ENCODE results near the gene RNF212B.
"Not testable (repeated sequence)": the region's sequence is repeated elsewhere in the genome, so short reads cannot be mapped to it uniquely, and the experiment has no call there.

RNF212B gene

GRCh38 chr14:23241061-23241715, 3.5 kb downstream of the RNF212B start:
- intact Hi-C loops (cut with DNase I); DNase-seq: not testable (repeated sequence)

GRCh38 chr14:23242076-23242475, 4.3 kb downstream of the RNF212B start:
- DNase-seq = no peak
- intact Hi-C loops (cut with DNase I) = no loop called here

GRCh38 chr14:23243066-23243465, 5.3 kb downstream of the RNF212B start:
- intact Hi-C loops (cut with DNase I) = no loop called here
- no peak for DNase-seq

GRCh38 chr14:23245282-23245681, 7.5 kb downstream of the RNF212B start:
- no peak for DNase-seq
- intact Hi-C loops (cut with DNase I) = no loop called here

GRCh38 chr14:23248601-23249000, 10.9 kb downstream of the RNF212B start:
- intact Hi-C loops (cut with DNase I) = no loop called here

GRCh38 chr14:23249824-23250223, 12.1 kb downstream of the RNF212B start:
- intact Hi-C loops (cut with DNase I) = no loop called here

More at GRCh38 chr14:23248601-23249000, 10.9 kb downstream of the RNF212B start:
- DNase-seq = no peak

GRCh38 chr14:23252006-23252405, 14.3 kb downstream of the RNF212B start:
- DNase-seq = no peak
- intact Hi-C loops (cut with DNase I) = no loop called here

More at GRCh38 chr14:23249824-23250223, 12.1 kb downstream of the RNF212B start:
- DNase-seq = no peak

- intact Hi-C loops (cut with DNase I) = no loop called here
- DNase-seq = no peak
These were observed 14.9 kb downstream of the RNF212B start for GRCh38 chr14:23252420-23253333.

GRCh38 chr14:23258256-23258655, 20.5 kb downstream of the RNF212B start:
- no peak for DNase-seq
- intact Hi-C loops (cut with DNase I) = no loop called here

- intact Hi-C loops (cut with DNase I) = no loop called here
- no peak for DNase-seq
These were observed 21.7 kb downstream of the RNF212B start for GRCh38 chr14:23259426-23259825.

GRCh38 chr14:23260849-23261248, 23.1 kb downstream of the RNF212B start:
- intact Hi-C loops (cut with DNase I) = loop anchor here (10.0 kb wide), 1 partner anchor 194 kb away; no protein-coding TSS in a partner anchor
- not testable (repeated sequence) for DNase-seq

GRCh38 chr14:23269193-23269592, 31.5 kb downstream of the RNF212B start:
- no peak for DNase-seq
- intact Hi-C loops (cut with DNase I) = loop anchor here (10.0 kb wide), 1 partner anchor 186 kb away; no protein-coding TSS in a partner anchor

GRCh38 chr14:23275412-23275811, 37.7 kb downstream of the RNF212B start:
- no peak for DNase-seq
- intact Hi-C loops (cut with DNase I) = no loop called here

GRCh38 chr14:23277189-23277588, 39.5 kb downstream of the RNF212B start:
- intact Hi-C loops (cut with DNase I) = no loop called here
- no peak for DNase-seq

GRCh38 chr14:23277928-23278327, 40.2 kb downstream of the RNF212B start:
- intact Hi-C loops (cut with DNase I); DNase-seq: not testable (repeated sequence)

GRCh38 chr14:23281247-23281646, 43.5 kb downstream of the RNF212B start:
- intact Hi-C loops (cut with DNase I) = no loop called here
- DNase-seq = no peak

- DNase-seq = peak in 1 of 10 donors; percentile 67
- intact Hi-C loops (cut with DNase I) = no loop called here
These were observed 47.2 kb downstream of the RNF212B start for GRCh38 chr14:23284654-23285529.

- DNase-seq = no peak
- intact Hi-C loops (cut with DNase I) = loop anchor here (1.0 kb wide), 1 partner anchor 16 kb away; no protein-coding TSS in a partner anchor
These were observed 47.8 kb downstream of the RNF212B start for GRCh38 chr14:23285530-23286019.

- peak; percentile 99 to 100 (median 99) for DNase-seq
- intact Hi-C loops (cut with DNase I) = loop anchor here (1.0 kb wide), 1 partner anchor 15 kb away; no protein-coding TSS in a partner anchor
These were observed 48.5 kb downstream of the RNF212B start, which contains the start of gene HOMEZ for GRCh38 chr14:23286020-23286901. TSS of gene HOMEZ (minus strand) at chr14:23286132. CDS start at chr14:23285952, 180 bp downstream.

Data from posterior cingulate gyrus (tissue), 11 donors.